B cell (primary cell): Measurements from ENCODE around the gene JUNB. TPM values are rescaled to one million over a fixed set of nuclear protein-coding genes. Genes with fewer than 3 reads are reported as not detected.
A peak's percentile ranks its signal among the peaks of the same experiment; 100 is the strongest.

Experiments
- ATAC-seq: fragments of 200-7000 bp; cut with Tn5 transposase; one replicate; pipeline ENCODE4 v1.10.0; 2021; ENCODE audit warnings: low read depth, mild to moderate bottlenecking, moderate number of reproducible peaks, moderate library complexity
- CTCF ChIA-PET: fragments of 350-600 bp; sonication (Branson Sonifier 250); formaldehyde crosslinking; loops from one replicate; lab custom pipeline; 2021; ENCODE audit warnings: antibody characterized with exemption, inconsistent platforms; lab: Charles Lee
- POLR2A ChIA-PET: fragments of 350-600 bp; sonication (Branson Sonifier 250); formaldehyde crosslinking; loops from one replicate; lab custom pipeline; 2021; ENCODE audit warnings: antibody characterized with exemption; lab: Charles Lee
- DNase-seq: peaks from one replicate; pipeline ENCODE4 v3.0.0; 2013
- H2AFZ ChIP-seq: 2 replicates; pipeline ENCODE4 v1.6.1; 2012; ENCODE audit warnings: mild to moderate bottlenecking, low read depth, low read length; ENCODE audit not compliant: insufficient read depth, poor library complexity, severe bottlenecking
- H3K27ac ChIP-seq, 2 donors: 1 replicate in 1 of 2; 2 replicates in 1 of 2; pipeline ENCODE4 v1.5.1; 2012 to 2013; ENCODE audit warnings: low read length in 2 of 2, mild to moderate bottlenecking in 2 of 2, moderate library complexity in 1 of 2
- H3K27me3 ChIP-seq, 4 experiments: fragments of 200-600 bp in 1 of 4; sonication (generic) in 1 of 4; replicated peaks in 1 of 4; 1 replicate in 2 of 4; 2 replicates in 2 of 4; pipeline versions ENCODE4 v1.6.1 to v1.7.0; 2013 to 2016; ENCODE audit warnings: low read length in 3 of 4, mild to moderate bottlenecking in 2 of 4, mixed read lengths in 1 of 4, moderate library complexity in 1 of 4; ENCODE audit not compliant: insufficient read depth in 4 of 4, control insufficient read depth in 3 of 4; ENCODE audit errors: control extremely low read depth in 1 of 4
- H3K36me3 ChIP-seq, 2 experiments: replicated peaks in 1 of 2; 1 replicate in 1 of 2; 2 replicates in 1 of 2; pipeline versions ENCODE4 v1.6.1 to v1.7.1; 2013; ENCODE audit warnings: low read length in 1 of 2; ENCODE audit not compliant: insufficient read depth in 2 of 2, control insufficient read depth in 1 of 2; ENCODE audit errors: control extremely low read depth in 1 of 2, extremely low read depth in 1 of 2
- H3K4me1 ChIP-seq, 2 donors: fragments of 200-600 bp in 1 of 2; sonication (generic) in 1 of 2; 1 replicate in 1 of 2; 2 replicates in 1 of 2; pipeline versions ENCODE4 v1.5.1 to v1.6.1; 2013 to 2017; ENCODE audit warnings: low read length in 2 of 2; ENCODE audit not compliant: control insufficient read depth in 2 of 2, insufficient read depth in 2 of 2
- H3K4me2 ChIP-seq: replicated peaks from 2 replicates; pipeline ENCODE3; 2012; ENCODE audit warnings: mild to moderate bottlenecking, low read depth, low read length; ENCODE audit not compliant: poor library complexity, severe bottlenecking
- H3K4me3 ChIP-seq, 5 experiments: fragments of 200-600 bp in 1 of 5; sonication (generic) in 1 of 5; 1 replicate in 3 of 5; 2 replicates in 2 of 5; pipeline versions ENCODE4 v1.5.1 to v1.7.0; 2011 to 2016; ENCODE audit warnings: low read length in 4 of 5, mild to moderate bottlenecking in 4 of 5, low read depth in 2 of 5, control low read depth in 1 of 5, moderate library complexity in 1 of 5; ENCODE audit not compliant: insufficient read depth in 1 of 5; ENCODE audit errors: control extremely low read depth in 1 of 5, extremely low read depth in 1 of 5
- H3K79me2 ChIP-seq: fragments of 200-600 bp; sonication (generic); one replicate; pipeline ENCODE4 v1.6.0; 2016; ENCODE audit warnings: low read length; ENCODE audit not compliant: control insufficient read depth, insufficient read depth
- H3K9ac ChIP-seq: fragments of 200-600 bp; sonication (generic); 2 replicates; pipeline ENCODE4 v1.6.1; 2017; ENCODE audit warnings: mild to moderate bottlenecking, low read length, moderate library complexity
- H3K9me3 ChIP-seq, 3 donors: one replicate each; pipeline versions ENCODE4 v1.6.1 to v1.7.1; 2013; ENCODE audit warnings: low read length in 2 of 3; ENCODE audit not compliant: control insufficient read depth in 2 of 3, insufficient read depth in 1 of 3; ENCODE audit errors: control extremely low read depth in 1 of 3
- H4K20me1 ChIP-seq: 2 replicates; pipeline ENCODE4 v1.6.0; 2012; ENCODE audit warnings: mild to moderate bottlenecking, low read length; ENCODE audit not compliant: insufficient read depth, control insufficient read depth, poor library complexity, severe bottlenecking
- H3K27ac Mint-ChIP-seq: one replicate; pipeline ENCODE4 v1.8.0; 2021; ENCODE audit warnings: mixed read lengths
- H3K27me3 Mint-ChIP-seq: one replicate; pipeline ENCODE4 v1.8.0; 2021; ENCODE audit warnings: mixed read lengths
- H3K4me1 Mint-ChIP-seq: one replicate; pipeline ENCODE4 v1.8.0; 2021; ENCODE audit warnings: mixed read lengths
- H3K4me3 Mint-ChIP-seq: one replicate; pipeline ENCODE4 v1.8.0; 2021; ENCODE audit warnings: mixed read lengths
- H3K9me3 Mint-ChIP-seq: one replicate; pipeline ENCODE4 v1.8.0; 2022; ENCODE audit warnings: mixed read lengths; ENCODE audit not compliant: insufficient read depth
- EZH2 ChIP-seq: IDR thresholded peaks from 2 replicates; pipeline ENCODE4 v1.6.1; 2012; ENCODE audit warnings: borderline replicate concordance, low read depth, mild to moderate bottlenecking, moderate library complexity, low read length; ENCODE audit not compliant: insufficient read depth, poor library complexity, severe bottlenecking
- WGBS: methylation state at CpG from one replicate; pipeline ENCODE4 v1.1.5; 2013; ENCODE audit warnings: missing lambda C conversion rate; ENCODE audit not compliant: insufficient coverage; 5-methylcytosine and 5-hydroxymethylcytosine counted together
- intact Hi-C: fragments of 100-400 bp; cut with micrococcal nuclease; formaldehyde crosslinking; loops from one replicate; pipeline ENCODE4 v1.10.0; 2022
- polyA plus RNA-seq: library from polyadenylated mRNA; depleted of rRNA; stranded (reverse); fragments of >200 nt; gene quantifications from 2 replicates; pipeline ENCODE4 v1.2.3, GENCODE V29; 2012
- total RNA-seq, 2 donors: library from RNA; stranded (reverse); fragments of 120-200 nt in 1 of 2; gene quantifications; 1 replicate in 1 of 2; 2 replicates in 1 of 2; pipeline versions ENCODE4 v1.2.3 to v1.2.4, GENCODE V29; 2013 to 2022
- TF ChIP-seq, protein P1 (sequence below): fragments of 200-600 bp; IDR thresholded peaks from one replicate; pipeline ENCODE4 v1.8.0; 2022; ENCODE audit warnings: antibody characterized with exemption, mild to moderate bottlenecking

The JUNB gene
- total and polyA plus RNA-seq, 2 donors (not counting 1 experiment from before 2014, with no cell fraction given), result 206 to 4,055 TPM

DNA sequence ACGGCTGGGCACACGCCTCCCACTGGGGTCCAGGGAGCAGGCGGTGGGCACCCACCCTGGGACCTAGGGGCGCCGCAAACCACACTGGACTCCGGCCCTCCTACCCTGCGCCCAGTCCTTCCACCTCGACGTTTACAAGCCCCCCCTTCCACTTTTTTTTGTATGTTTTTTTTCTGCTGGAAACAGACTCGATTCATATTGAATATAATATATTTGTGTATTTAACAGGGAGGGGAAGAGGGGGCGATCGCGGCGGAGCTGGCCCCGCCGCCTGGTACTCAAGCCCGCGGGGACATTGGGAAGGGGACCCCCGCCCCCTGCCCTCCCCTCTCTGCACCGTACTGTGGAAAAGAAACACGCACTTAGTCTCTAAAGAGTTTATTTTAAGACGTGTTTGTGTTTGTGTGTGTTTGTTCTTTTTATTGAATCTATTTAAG, 1.6 kb downstream of the JUNB start:
- Mint-ChIP-seq H3K4me1 (peaks cover 45% of the 10 kb centered on the region), H3K9me3 (no peaks in the 10 kb centered on the region), H3K27me3 (no peaks in the 10 kb centered on the region), H3K27ac (peak overlapping the region; percentile 99), H3K4me3 (peak overlapping the region; percentile 97)
- Histone ChIP-seq H3K27me3 (no peaks in the 10 kb centered on the region), H3K36me3 (peaks cover 0 to 4% of the 10 kb centered on the region in 2 experiments), H3K9me3 (no peaks in the 10 kb centered on the region), H4K20me1 (peaks cover 19% of the 10 kb centered on the region), H3K4me1 (peaks cover 36 to 51% of the 10 kb centered on the region in 2 donors), H3K79me2 (peaks cover 25% of the 10 kb centered on the region), H2AFZ (no peak overlapping the region), H3K27ac (peak overlapping the region; percentile 95 to 97), H3K4me2 (peak overlapping the region; percentile 91), H3K9ac (peak overlapping the region; percentile 86), H3K4me3 (peak overlapping the region; percentile 86 to 99 (median 97))
- 0% methylated on average over 3 of the region's 22 CpGs for WGBS
- ATAC-seq (no peak), DNase-seq (no peak)
- TF ChIP-seq EZH2, result no peak
- TF ChIP-seq, protein P1, sequence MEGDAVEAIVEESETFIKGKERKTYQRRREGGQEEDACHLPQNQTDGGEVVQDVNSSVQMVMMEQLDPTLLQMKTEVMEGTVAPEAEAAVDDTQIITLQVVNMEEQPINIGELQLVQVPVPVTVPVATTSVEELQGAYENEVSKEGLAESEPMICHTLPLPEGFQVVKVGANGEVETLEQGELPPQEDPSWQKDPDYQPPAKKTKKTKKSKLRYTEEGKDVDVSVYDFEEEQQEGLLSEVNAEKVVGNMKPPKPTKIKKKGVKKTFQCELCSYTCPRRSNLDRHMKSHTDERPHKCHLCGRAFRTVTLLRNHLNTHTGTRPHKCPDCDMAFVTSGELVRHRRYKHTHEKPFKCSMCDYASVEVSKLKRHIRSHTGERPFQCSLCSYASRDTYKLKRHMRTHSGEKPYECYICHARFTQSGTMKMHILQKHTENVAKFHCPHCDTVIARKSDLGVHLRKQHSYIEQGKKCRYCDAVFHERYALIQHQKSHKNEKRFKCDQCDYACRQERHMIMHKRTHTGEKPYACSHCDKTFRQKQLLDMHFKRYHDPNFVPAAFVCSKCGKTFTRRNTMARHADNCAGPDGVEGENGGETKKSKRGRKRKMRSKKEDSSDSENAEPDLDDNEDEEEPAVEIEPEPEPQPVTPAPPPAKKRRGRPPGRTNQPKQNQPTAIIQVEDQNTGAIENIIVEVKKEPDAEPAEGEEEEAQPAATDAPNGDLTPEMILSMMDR, result no peak
- intact Hi-C loops, result loop anchor here (5.0 kb wide), 3 partner anchors 61 to 1044 kb away; partner anchors contain the start of genes TRIR, ZNF490 and ZNF791
- POLR2A ChIA-PET, result interaction anchor here (0.7 to 6.8 kb wide), 16 partner anchors 10 to 374 kb away, joined by 3 to 233 read pairs (median 6); partner anchors contain the start of genes DHPS, GCDH, GET3 and HOOK2
- CTCF ChIA-PET, result interaction anchor here (1.0 to 17.9 kb wide), 4 partner anchors 14 to 70 kb away, joined by 3 to 1147 read pairs (median 8); partner anchors contain the start of genes HOOK2 and RNASEH2A
